NCI-H2107 treated with DMSO at 0.1 percent for 48 hours (cell line): ENCODE results near the gene CASP4.
A peak's percentile ranks its signal among the peaks of the same experiment; 100 is the strongest.
"Not testable (repeated sequence)": the region's sequence is repeated elsewhere in the genome, so short reads cannot be mapped to it uniquely, and the experiment has no call there.

Experiments
- DNase-seq: peaks from one replicate; lab custom pipeline; 2025; ENCODE audit not compliant: unreplicated experiment; lab: John Stamatoyannopoulos, UW

CASP4 gene

GRCh38 chr11:104968355-104968855 lies at the start of gene CASP4:
TSS of gene CASP4 (minus strand) at chr11:104968574. CDS start at chr11:104968525, 49 bp downstream.
- DNase-seq = peak; percentile 38

GRCh38 chr11:105007463-105007862 lies 39.1 kb upstream of the CASP4 start:
- no peak for DNase-seq

- DNase-seq = no peak
Measured at GRCh38 chr11:105005451-105005845, 37.1 kb upstream of the CASP4 start.

- no peak for DNase-seq
Measured at GRCh38 chr11:105004021-105004420, 35.6 kb upstream of the CASP4 start.

- DNase-seq = no peak
Measured at GRCh38 chr11:105003151-105003550, 34.8 kb upstream of the CASP4 start.

- DNase-seq = no peak
Measured at GRCh38 chr11:105000797-105001196, 32.4 kb upstream of the CASP4 start.

GRCh38 chr11:105000167-105000566 lies 31.8 kb upstream of the CASP4 start:
- no peak for DNase-seq

GRCh38 chr11:104999721-105000120 lies 31.3 kb upstream of the CASP4 start:
- DNase-seq = no peak

- no peak for DNase-seq
Measured at GRCh38 chr11:104997288-104997687, 28.9 kb upstream of the CASP4 start.

- peak; percentile 74 for DNase-seq
Measured at GRCh38 chr11:104995001-104995408, 26.6 kb upstream of the CASP4 start.

- DNase-seq = no peak
Measured at GRCh38 chr11:104992781-104993180, 24.4 kb upstream of the CASP4 start.

- no peak for DNase-seq
Measured at GRCh38 chr11:104991994-104992393, 23.6 kb upstream of the CASP4 start.

- DNase-seq = no peak
Measured at GRCh38 chr11:104984808-104985207, 16.4 kb upstream of the CASP4 start.

GRCh38 chr11:104979839-104980238 lies 11.5 kb upstream of the CASP4 start:
- no peak for DNase-seq

GRCh38 chr11:104973616-104974015 lies 5.2 kb upstream of the CASP4 start:
- DNase-seq = no peak

GRCh38 chr11:104972924-104973323 lies 4.5 kb upstream of the CASP4 start:
- DNase-seq = not testable (repeated sequence)

- no peak for DNase-seq
Measured at GRCh38 chr11:104970756-104971155, 2.4 kb upstream of the CASP4 start.

- DNase-seq = peak; percentile 43
Measured at GRCh38 chr11:104968856-104969776, 742 bp upstream of the CASP4 start.

- peak; percentile 18 for DNase-seq
Measured at GRCh38 chr11:104967534-104968354, 630 bp downstream of the CASP4 start.

GRCh38 chr11:104965735-104966134 lies 2.6 kb downstream of the CASP4 start:
- no peak for DNase-seq

- no peak for DNase-seq
Measured at GRCh38 chr11:104964247-104964646, 4.1 kb downstream of the CASP4 start.

- DNase-seq = no peak
Measured at GRCh38 chr11:104962852-104963251, 5.5 kb downstream of the CASP4 start.
